ENCODE results near the gene CCDC50.

Gene CCDC50

DNA sequence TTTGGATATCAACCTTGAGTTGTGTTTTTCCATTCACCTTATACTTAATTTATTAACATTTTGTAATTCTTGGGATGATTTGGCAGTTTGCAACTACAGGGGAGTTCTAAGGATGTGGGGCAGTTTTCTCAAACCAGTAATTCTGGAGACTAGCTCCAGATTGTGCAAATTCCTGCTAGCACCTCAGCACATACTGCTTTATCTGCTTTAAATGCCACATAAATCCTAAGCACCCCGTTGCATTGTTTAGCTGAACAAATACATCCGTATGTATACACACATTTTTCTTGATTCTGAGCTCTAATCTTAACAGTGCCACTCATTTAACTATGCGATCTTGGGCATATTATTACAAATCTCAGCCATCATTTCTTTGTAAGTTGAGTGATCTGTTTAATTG is 18.0 kb downstream of the CCDC50 start:
- H3K4ac ChIP-seq (ENCODE audit: low read length), result no peak overlapping the region
- no peak overlapping the region for H2BK120ac ChIP-seq (ENCODE audit: low read depth, low read length)
- DNase-seq (ENCODE audit: low spot score), result no peak

DNA sequence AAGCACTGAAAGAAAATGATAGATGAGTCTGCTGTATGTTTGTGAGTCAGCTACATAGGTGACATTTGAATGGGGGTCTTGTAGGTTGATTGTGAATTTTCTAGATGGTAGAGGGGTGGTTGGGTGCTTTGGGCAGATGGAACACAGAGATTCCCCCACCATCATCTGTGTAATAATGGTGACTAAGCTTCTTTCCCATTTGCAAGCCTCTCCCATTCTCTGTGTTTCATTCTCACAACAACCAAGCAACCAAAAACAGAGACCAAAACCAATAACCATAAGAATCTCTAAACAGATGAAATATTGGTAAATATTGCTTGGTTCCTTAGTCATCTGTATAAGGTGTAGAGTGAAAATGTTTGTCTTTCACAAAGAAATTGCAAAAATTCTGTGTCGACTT is 18.9 kb downstream of the CCDC50 start:
- H2AK5ac ChIP-seq (ENCODE audit: low read depth, low read length), result no peak overlapping the region
- no peak overlapping the region for H4K91ac ChIP-seq (ENCODE audit: low read depth, low read length, poor library complexity)
- H2BK120ac ChIP-seq (ENCODE audit: low read depth, low read length), result no peak overlapping the region
- no peak overlapping the region for H3K4ac ChIP-seq (ENCODE audit: low read length)
- H2BK12ac ChIP-seq (ENCODE audit: low read length), result no peak overlapping the region
- no peak overlapping the region for H2AFZ ChIP-seq (ENCODE audit: low read length)
- no peak overlapping the region for H3K9ac ChIP-seq (ENCODE audit: low read depth, low read length, poor library complexity)
- H4K8ac ChIP-seq (ENCODE audit: low read depth, low read length), result no peak overlapping the region
- no peaks in the 10 kb centered on the region for H3K36me3 ChIP-seq (replicated peaks in 1 of 2; ENCODE audit: control insufficient read depth in 2 of 2, insufficient read depth in 2 of 2, low read length in 2 of 2)
- no peak overlapping the region for H3K14ac ChIP-seq (ENCODE audit: low read length)
- no peak overlapping the region for H2BK15ac ChIP-seq (ENCODE audit: low read length)
- no peak overlapping the region for H3K27ac ChIP-seq (replicated peaks; ENCODE audit: low read length)
- H2BK5ac ChIP-seq (ENCODE audit: low read length), result no peak overlapping the region
- DNase-seq (ENCODE audit: low spot score), result no peak
- no peak overlapping the region for H3K4me3 ChIP-seq (ENCODE audit: low read length in 2 of 2)
- no peak overlapping the region for H3K4me2 ChIP-seq (ENCODE audit: insufficient read depth, low read length, poor library complexity, severe bottlenecking)
- H3K23ac ChIP-seq (ENCODE audit: low read depth, low read length, poor library complexity), result no peak overlapping the region
- no peaks in the 10 kb centered on the region for H3K9me3 ChIP-seq (replicated peaks in 1 of 2; ENCODE audit: control insufficient read depth in 2 of 2, insufficient read depth in 1 of 2, low read depth in 1 of 2, low read length in 2 of 2)
- no peaks in the 10 kb centered on the region for H3K27me3 ChIP-seq (ENCODE audit: control insufficient read depth in 3 of 3, insufficient read depth in 3 of 3, low read depth in 1 of 3, low read length in 3 of 3)
- no peak overlapping the region for H3K18ac ChIP-seq (ENCODE audit: low read length)
- no peaks in the 10 kb centered on the region for H3K79me1 ChIP-seq (ENCODE audit: low read depth, low read length)
- peaks cover 0 to 1% of the 10 kb centered on the region in 2 donors for H3K4me1 ChIP-seq (ENCODE audit: control insufficient read depth in 2 of 2, insufficient read depth in 1 of 2, low read depth in 1 of 2, low read length in 2 of 2)
- no CpG with 5 or more reads among the region's 1 CpG for WGBS, 2 donors (ENCODE audit: extremely low coverage in 2 of 2, insufficient read length in 2 of 2, insufficient replicate concordance in 1 of 2)

More for the DNA sequence above, 18.0 kb downstream of the CCDC50 start:
- no peak overlapping the region for H3K23ac ChIP-seq (ENCODE audit: low read depth, low read length, poor library complexity)
- H3K4me1 ChIP-seq (ENCODE audit: control insufficient read depth in 2 of 2, insufficient read depth in 1 of 2, low read depth in 1 of 2, low read length in 2 of 2), result peaks cover 0 to 1% of the 10 kb centered on the region in 2 donors
- no peaks in the 10 kb centered on the region for H3K27me3 ChIP-seq (ENCODE audit: control insufficient read depth in 3 of 3, insufficient read depth in 3 of 3, low read depth in 1 of 3, low read length in 3 of 3)
- H2AFZ ChIP-seq (ENCODE audit: low read length), result no peak overlapping the region
- no peak overlapping the region for H4K91ac ChIP-seq (ENCODE audit: low read depth, low read length, poor library complexity)
- no peak overlapping the region for H3K27ac ChIP-seq (replicated peaks; ENCODE audit: low read length)
- H2BK5ac ChIP-seq (ENCODE audit: low read length), result no peak overlapping the region
- no peak overlapping the region for H2AK5ac ChIP-seq (ENCODE audit: low read depth, low read length)
- no CpG with 5 or more reads among the region's 3 CpGs for WGBS, 2 donors (ENCODE audit: extremely low coverage in 2 of 2, insufficient read length in 2 of 2, insufficient replicate concordance in 1 of 2)
- no peak overlapping the region for H3K4me2 ChIP-seq (ENCODE audit: insufficient read depth, low read length, poor library complexity, severe bottlenecking)
- H3K18ac ChIP-seq (ENCODE audit: low read length), result no peak overlapping the region
- no peak overlapping the region for H3K14ac ChIP-seq (ENCODE audit: low read length)
- no peaks in the 10 kb centered on the region for H3K79me1 ChIP-seq (ENCODE audit: low read depth, low read length)
- H3K36me3 ChIP-seq (replicated peaks in 1 of 2; ENCODE audit: control insufficient read depth in 2 of 2, insufficient read depth in 2 of 2, low read length in 2 of 2), result no peaks in the 10 kb centered on the region
- H3K9me3 ChIP-seq (replicated peaks in 1 of 2; ENCODE audit: control insufficient read depth in 2 of 2, insufficient read depth in 1 of 2, low read depth in 1 of 2, low read length in 2 of 2), result no peaks in the 10 kb centered on the region
- no peak overlapping the region for H4K8ac ChIP-seq (ENCODE audit: low read depth, low read length)
- no peak overlapping the region for H2BK15ac ChIP-seq (ENCODE audit: low read length)
- H3K9ac ChIP-seq (ENCODE audit: low read depth, low read length, poor library complexity), result no peak overlapping the region
- H2BK12ac ChIP-seq (ENCODE audit: low read length), result no peak overlapping the region
- no peak overlapping the region for H3K4me3 ChIP-seq (ENCODE audit: low read length in 2 of 2)

- no peaks in the 10 kb centered on the region for H3K9me3 ChIP-seq (replicated peaks in 1 of 2; ENCODE audit: control insufficient read depth in 2 of 2, insufficient read depth in 1 of 2, low read depth in 1 of 2, low read length in 2 of 2)
- H3K4me1 ChIP-seq (ENCODE audit: control insufficient read depth in 2 of 2, insufficient read depth in 1 of 2, low read depth in 1 of 2, low read length in 2 of 2), result no peaks in the 10 kb centered on the region
- no peak overlapping the region for H3K14ac ChIP-seq (ENCODE audit: low read length)
- H3K4ac ChIP-seq (ENCODE audit: low read length), result no peak overlapping the region
- H2BK12ac ChIP-seq (ENCODE audit: low read length), result no peak overlapping the region
- no peak overlapping the region for H3K4me2 ChIP-seq (ENCODE audit: insufficient read depth, low read length, poor library complexity, severe bottlenecking)
- H2AK5ac ChIP-seq (ENCODE audit: low read depth, low read length), result no peak overlapping the region
- DNase-seq (ENCODE audit: low spot score), result no peak
- no CpG with 5 or more reads among the region's 5 CpGs for WGBS, 2 donors (ENCODE audit: extremely low coverage in 2 of 2, insufficient read length in 2 of 2, insufficient replicate concordance in 1 of 2)
- H4K91ac ChIP-seq (ENCODE audit: low read depth, low read length, poor library complexity), result no peak overlapping the region
- H3K18ac ChIP-seq (ENCODE audit: low read length), result no peak overlapping the region
- no peak overlapping the region for H2BK15ac ChIP-seq (ENCODE audit: low read length)
- H2AFZ ChIP-seq (ENCODE audit: low read length), result no peak overlapping the region
- no peak overlapping the region for H2BK120ac ChIP-seq (ENCODE audit: low read depth, low read length)
- H2BK5ac ChIP-seq (ENCODE audit: low read length), result no peak overlapping the region
- H4K8ac ChIP-seq (ENCODE audit: low read depth, low read length), result no peak overlapping the region
- no peak overlapping the region for H3K27ac ChIP-seq (replicated peaks; ENCODE audit: low read length)
- H3K9ac ChIP-seq (ENCODE audit: low read depth, low read length, poor library complexity), result no peak overlapping the region
- H3K79me1 ChIP-seq (ENCODE audit: low read depth, low read length), result no peaks in the 10 kb centered on the region
- no peak overlapping the region for H3K23ac ChIP-seq (ENCODE audit: low read depth, low read length, poor library complexity)
- H3K4me3 ChIP-seq (ENCODE audit: low read length in 2 of 2), result no peak overlapping the region
- H3K36me3 ChIP-seq (replicated peaks in 1 of 2; ENCODE audit: control insufficient read depth in 2 of 2, insufficient read depth in 2 of 2, low read length in 2 of 2), result no peaks in the 10 kb centered on the region
- no peaks in the 10 kb centered on the region for H3K27me3 ChIP-seq (ENCODE audit: control insufficient read depth in 3 of 3, insufficient read depth in 3 of 3, low read depth in 1 of 3, low read length in 3 of 3)
These were observed 21.3 kb downstream of the CCDC50 start for GRCh38 chr3:191350396-191351090.

DNA sequence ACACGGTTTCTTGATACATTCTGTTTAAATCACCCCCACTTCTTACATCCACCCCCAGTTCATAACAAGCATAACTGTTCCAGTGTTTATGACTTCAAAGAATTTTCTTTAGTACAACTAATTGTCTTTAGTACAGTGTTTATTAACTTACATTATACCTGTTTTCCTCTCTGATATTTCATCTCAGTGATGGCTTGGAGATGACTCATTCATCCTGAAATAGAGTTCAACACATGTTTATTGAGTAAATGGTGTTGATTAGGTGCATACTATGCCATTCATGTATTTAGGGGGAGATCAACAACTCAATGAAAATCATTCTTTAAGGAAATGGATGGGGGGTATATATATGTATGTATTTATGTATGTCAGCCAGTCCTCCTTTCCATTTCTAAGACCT is 22.8 kb downstream of the CCDC50 start:
- Histone ChIP-seq H2BK15ac (ENCODE audit: low read length) (no peak overlapping the region), H3K14ac (ENCODE audit: low read length) (no peak overlapping the region), H3K4me3 (ENCODE audit: low read length in 2 of 2) (no peak overlapping the region), H3K4me2 (ENCODE audit: insufficient read depth, low read length, poor library complexity, severe bottlenecking) (no peak overlapping the region), H3K27me3 (ENCODE audit: control insufficient read depth in 3 of 3, insufficient read depth in 3 of 3, low read depth in 1 of 3, low read length in 3 of 3) (no peaks in the 10 kb centered on the region), H3K36me3 (replicated peaks in 1 of 2; ENCODE audit: control insufficient read depth in 2 of 2, insufficient read depth in 2 of 2, low read length in 2 of 2) (peaks cover under 1 to 2% of the 10 kb centered on the region in 2 donors), H3K23ac (ENCODE audit: low read depth, low read length, poor library complexity) (no peak overlapping the region), H3K4ac (ENCODE audit: low read length) (no peak overlapping the region), H2BK12ac (ENCODE audit: low read length) (no peak overlapping the region), H3K4me1 (ENCODE audit: control insufficient read depth in 2 of 2, insufficient read depth in 1 of 2, low read depth in 1 of 2, low read length in 2 of 2) (peaks cover 0 to under 1% of the 10 kb centered on the region in 2 donors), H3K79me1 (ENCODE audit: low read depth, low read length) (no peaks in the 10 kb centered on the region), H3K18ac (ENCODE audit: low read length) (no peak overlapping the region), H2BK120ac (ENCODE audit: low read depth, low read length) (no peak overlapping the region), H2AFZ (ENCODE audit: low read length) (no peak overlapping the region), H3K9me3 (replicated peaks in 1 of 2; ENCODE audit: control insufficient read depth in 2 of 2, insufficient read depth in 1 of 2, low read depth in 1 of 2, low read length in 2 of 2) (no peaks in the 10 kb centered on the region), H2BK5ac (ENCODE audit: low read length) (no peak overlapping the region), H4K91ac (ENCODE audit: low read depth, low read length, poor library complexity) (no peak overlapping the region), H2AK5ac (ENCODE audit: low read depth, low read length) (no peak overlapping the region), H3K27ac (replicated peaks; ENCODE audit: low read length) (no peak overlapping the region), H3K9ac (ENCODE audit: low read depth, low read length, poor library complexity) (no peak overlapping the region), H4K8ac (ENCODE audit: low read depth, low read length) (no peak overlapping the region)
- WGBS, 2 donors (ENCODE audit: extremely low coverage in 2 of 2, insufficient read length in 2 of 2, insufficient replicate concordance in 1 of 2), result no CpG with 5 or more reads among the region's 1 CpG
- DNase-seq (ENCODE audit: low spot score), result no peak

Measured in neuronal stem cell (in vitro differentiated cells).